ENCODE data around the gene NRBF2.
A peak's percentile ranks its signal among the peaks of the same experiment; 100 is the strongest.
"Not testable (repeated sequence)": the region's sequence is repeated elsewhere in the genome, so short reads cannot be mapped to it uniquely, and the experiment has no call there.

Gene NRBF2

GRCh38 chr10:63133056-63133820 lies at the start of gene NRBF2:
Gene NRBF2, plus strand, starts transcription at chr10:63133328. Its CDS starts 143 bp downstream, at chr10:63133471.
- peak; percentile 94 for DNase-seq (ENCODE audit: low read depth)

GRCh38 chr10:63083406-63083805 lies 49.7 kb upstream of the NRBF2 start:
- DNase-seq (ENCODE audit: low read depth) = not testable (repeated sequence)

GRCh38 chr10:63083904-63084689 lies 49.0 kb upstream of the NRBF2 start:
- DNase-seq (ENCODE audit: low read depth) = peak; percentile 9

GRCh38 chr10:63084690-63085382 lies 48.3 kb upstream of the NRBF2 start:
- no peak for DNase-seq (ENCODE audit: low read depth)

- no peak for DNase-seq (ENCODE audit: low read depth)
Measured at GRCh38 chr10:63093227-63093626, 39.9 kb upstream of the NRBF2 start.

- DNase-seq (ENCODE audit: low read depth) = no peak
Measured at GRCh38 chr10:63094405-63094804, 38.7 kb upstream of the NRBF2 start.

GRCh38 chr10:63094881-63095280 lies 38.2 kb upstream of the NRBF2 start:
- DNase-seq (ENCODE audit: low read depth) = no peak

- no peak for DNase-seq (ENCODE audit: low read depth)
Measured at GRCh38 chr10:63099734-63100133, 33.4 kb upstream of the NRBF2 start.

GRCh38 chr10:63101091-63101490 lies 32.0 kb upstream of the NRBF2 start:
- DNase-seq (ENCODE audit: low read depth) = not testable (repeated sequence)

- not testable (repeated sequence) for DNase-seq (ENCODE audit: low read depth)
Measured at GRCh38 chr10:63102279-63102883, 30.7 kb upstream of the NRBF2 start.

- DNase-seq (ENCODE audit: low read depth) = not testable (repeated sequence)
Measured at GRCh38 chr10:63103178-63103577, 29.9 kb upstream of the NRBF2 start.

- no peak for DNase-seq (ENCODE audit: low read depth)
Measured at GRCh38 chr10:63103971-63104409, 29.1 kb upstream of the NRBF2 start.

- no peak for DNase-seq (ENCODE audit: low read depth)
Measured at GRCh38 chr10:63105225-63106110, 27.7 kb upstream of the NRBF2 start.

- DNase-seq (ENCODE audit: low read depth) = no peak
Measured at GRCh38 chr10:63106111-63106755, 26.9 kb upstream of the NRBF2 start.

GRCh38 chr10:63107943-63108437 lies 25.1 kb upstream of the NRBF2 start:
- DNase-seq (ENCODE audit: low read depth) = no peak

- DNase-seq (ENCODE audit: low read depth) = no peak
Measured at GRCh38 chr10:63110940-63111339, 22.2 kb upstream of the NRBF2 start.

- no peak for DNase-seq (ENCODE audit: low read depth)
Measured at GRCh38 chr10:63114031-63114814, 18.9 kb upstream of the NRBF2 start.

- DNase-seq (ENCODE audit: low read depth) = no peak
Measured at GRCh38 chr10:63115732-63116383, 17.3 kb upstream of the NRBF2 start.

- DNase-seq (ENCODE audit: low read depth) = no peak
Measured at GRCh38 chr10:63116452-63117072, 16.6 kb upstream of the NRBF2 start.

All from activated T-cell treated with anti-CD3 and anti-CD28 coated beads for 1 hour (primary cell).